Ectodermal cell (in vitro differentiated cells): ENCODE data around the gene C10orf53.

Experiments
- H3K27ac ChIP-seq: 2 replicates; pipeline ENCODE4 v1.7.0; 2013; ENCODE audit warnings: mild to moderate bottlenecking, low read depth, low read length; ENCODE audit not compliant: insufficient read depth, poor library complexity, severe bottlenecking
- H3K27me3 ChIP-seq: 2 replicates; pipeline ENCODE4 v1.7.0; 2013; ENCODE audit warnings: mild to moderate bottlenecking, low read length; ENCODE audit not compliant: insufficient read depth, control insufficient read depth, poor library complexity, severe bottlenecking
- H3K36me3 ChIP-seq: one replicate; pipeline ENCODE4 v1.7.0; 2013; ENCODE audit warnings: low read length; ENCODE audit not compliant: control insufficient read depth, insufficient read depth
- H3K4me1 ChIP-seq: one replicate; pipeline ENCODE4 v1.7.0; 2013; ENCODE audit warnings: low read length; ENCODE audit not compliant: control insufficient read depth, insufficient read depth
- H3K4me3 ChIP-seq: 2 replicates; pipeline ENCODE4 v1.7.0; 2013; ENCODE audit warnings: low read depth, low read length, control low read depth; ENCODE audit not compliant: insufficient read depth
- H3K9me3 ChIP-seq: 2 replicates; pipeline ENCODE4 v1.7.0; 2013; ENCODE audit warnings: mild to moderate bottlenecking, low read length, moderate library complexity; ENCODE audit not compliant: control insufficient read depth
- WGBS, 2 experiments: methylation state at CpG; one replicate each; pipeline ENCODE4 v1.1.7; 2013; ENCODE audit warnings: missing lambda C conversion rate in 2 of 2; 5-methylcytosine and 5-hydroxymethylcytosine counted together

Gene C10orf53

GRCh38 chr10:49744091-49744685 is 64.7 kb downstream of the C10orf53 start:
- Histone ChIP-seq H3K4me1 (no peaks in the 10 kb centered on the region), H3K27ac (no peak overlapping the region), H3K4me3 (no peak overlapping the region), H3K9me3 (no peaks in the 10 kb centered on the region), H3K36me3 (no peaks in the 10 kb centered on the region), H3K27me3 (no peaks in the 10 kb centered on the region)
- WGBS, 2 experiments = 92 to 94% methylated on average over 6 of the region's 6 CpGs

GRCh38 chr10:49744924-49745605 is 65.6 kb downstream of the C10orf53 start:
- 91 to 93% methylated on average over 13 of the region's 13 CpGs for WGBS, 2 experiments
- Histone ChIP-seq H3K9me3 (no peaks in the 10 kb centered on the region), H3K4me3 (no peak overlapping the region)

GRCh38 chr10:49745756-49746155 is 66.3 kb downstream of the C10orf53 start:
- H3K27ac ChIP-seq = no peak overlapping the region
- no peaks in the 10 kb centered on the region for H3K36me3 ChIP-seq
- 94 to 96% methylated on average over 12 of the region's 12 CpGs for WGBS, 2 experiments
- no peak overlapping the region for H3K4me3 ChIP-seq
- H3K4me1 ChIP-seq = no peaks in the 10 kb centered on the region
- H3K27me3 ChIP-seq = no peaks in the 10 kb centered on the region
- no peaks in the 10 kb centered on the region for H3K9me3 ChIP-seq

More at GRCh38 chr10:49744924-49745605, 65.6 kb downstream of the C10orf53 start:
- Histone ChIP-seq H3K4me1 (no peaks in the 10 kb centered on the region), H3K27me3 (no peaks in the 10 kb centered on the region), H3K36me3 (no peaks in the 10 kb centered on the region), H3K27ac (no peak overlapping the region)

GRCh38 chr10:49746626-49747302 is 67.3 kb downstream of the C10orf53 start:
- WGBS, 2 experiments = 95 to 96% methylated on average over 20 of the region's 20 CpGs
- Histone ChIP-seq H3K9me3 (no peaks in the 10 kb centered on the region), H3K4me1 (no peaks in the 10 kb centered on the region), H3K27ac (no peak overlapping the region), H3K4me3 (no peak overlapping the region), H3K36me3 (no peaks in the 10 kb centered on the region), H3K27me3 (no peaks in the 10 kb centered on the region)
